Measurements from ENCODE around the gene MYO16.

The MYO16 gene

GRCh38 chr13:108632649-108633167, 3.3 kb downstream of the MYO16 start:
- CTCF ChIA-PET, result interaction anchor here (1.6 kb wide), 1 partner anchor 24 kb away, joined by 3 read pairs; no protein-coding TSS in a partner anchor
- Mint-ChIP-seq H3K27me3 (no peaks in the 10 kb centered on the region), H3K4me1 (no peaks in the 10 kb centered on the region), H3K9me3 (no peaks in the 10 kb centered on the region), H3K4me3 (no peak overlapping the region), H3K36me3 (no peaks in the 10 kb centered on the region), H3K27ac (no peak overlapping the region)
- no peak for DNase-seq

GRCh38 chr13:108638901-108639300, 9.5 kb downstream of the MYO16 start:
- Mint-ChIP-seq H3K9me3 (no peaks in the 10 kb centered on the region), H3K4me3 (no peak overlapping the region), H3K36me3 (no peaks in the 10 kb centered on the region), H3K27me3 (no peaks in the 10 kb centered on the region), H3K27ac (no peak overlapping the region), H3K4me1 (no peaks in the 10 kb centered on the region)
- no peak for DNase-seq
- CTCF ChIA-PET, result no interaction called here

- CTCF ChIA-PET, result no interaction called here
- Mint-ChIP-seq H3K27me3 (no peaks in the 10 kb centered on the region), H3K27ac (no peak overlapping the region), H3K4me1 (no peaks in the 10 kb centered on the region), H3K36me3 (no peaks in the 10 kb centered on the region), H3K4me3 (no peak overlapping the region), H3K9me3 (no peaks in the 10 kb centered on the region)
- no peak for DNase-seq
Observed at GRCh38 chr13:108643646-108644353, 14.4 kb downstream of the MYO16 start.

- no peaks in the 10 kb centered on the region for H3K4me1 Mint-ChIP-seq
- no peak overlapping the region for H3K4me3 Mint-ChIP-seq
- no peaks in the 10 kb centered on the region for H3K9me3 Mint-ChIP-seq
- CTCF ChIA-PET, result no interaction called here
- H3K36me3 Mint-ChIP-seq, result no peaks in the 10 kb centered on the region
- H3K27me3 Mint-ChIP-seq, result no peaks in the 10 kb centered on the region
- H3K27ac Mint-ChIP-seq, result no peak overlapping the region
- DNase-seq, result no peak
Observed at GRCh38 chr13:108645376-108645775, 16.0 kb downstream of the MYO16 start.

- H3K4me3 Mint-ChIP-seq, result no peak overlapping the region
- DNase-seq, result no peak
- CTCF ChIA-PET, result no interaction called here
Observed at GRCh38 chr13:108650271-108650670, 20.9 kb downstream of the MYO16 start.

GRCh38 chr13:108656742-108657141, 27.3 kb downstream of the MYO16 start:
- Mint-ChIP-seq H3K4me1 (no peaks in the 10 kb centered on the region), H3K27ac (no peak overlapping the region), H3K4me3 (no peak overlapping the region), H3K27me3 (no peaks in the 10 kb centered on the region), H3K36me3 (no peaks in the 10 kb centered on the region), H3K9me3 (no peaks in the 10 kb centered on the region)
- CTCF ChIA-PET, result no interaction called here
- DNase-seq, result no peak

More at GRCh38 chr13:108650271-108650670, 20.9 kb downstream of the MYO16 start:
- no peak overlapping the region for H3K27ac Mint-ChIP-seq
- H3K4me1 Mint-ChIP-seq, result no peaks in the 10 kb centered on the region
- no peaks in the 10 kb centered on the region for H3K36me3 Mint-ChIP-seq
- H3K9me3 Mint-ChIP-seq, result no peaks in the 10 kb centered on the region
- no peaks in the 10 kb centered on the region for H3K27me3 Mint-ChIP-seq

GRCh38 chr13:108657519-108657918, 28.1 kb downstream of the MYO16 start:
- Mint-ChIP-seq H3K9me3 (no peaks in the 10 kb centered on the region), H3K36me3 (no peaks in the 10 kb centered on the region), H3K27ac (no peak overlapping the region), H3K4me1 (no peaks in the 10 kb centered on the region), H3K27me3 (no peaks in the 10 kb centered on the region), H3K4me3 (no peak overlapping the region)
- CTCF ChIA-PET, result no interaction called here
- DNase-seq, result no peak

- Mint-ChIP-seq H3K4me1 (no peaks in the 10 kb centered on the region), H3K27me3 (no peaks in the 10 kb centered on the region), H3K9me3 (no peaks in the 10 kb centered on the region), H3K27ac (no peak overlapping the region), H3K4me3 (no peak overlapping the region), H3K36me3 (no peaks in the 10 kb centered on the region)
- CTCF ChIA-PET, result no interaction called here
- no peak for DNase-seq
Observed at GRCh38 chr13:108662528-108662927, 33.1 kb downstream of the MYO16 start.

- no peaks in the 10 kb centered on the region for H3K36me3 Mint-ChIP-seq
- no peaks in the 10 kb centered on the region for H3K27me3 Mint-ChIP-seq
- no peak overlapping the region for H3K4me3 Mint-ChIP-seq
Observed at GRCh38 chr13:108663710-108664109, 34.3 kb downstream of the MYO16 start.

GRCh38 chr13:108667205-108667604, 37.8 kb downstream of the MYO16 start:
- DNase-seq, result no peak
- Mint-ChIP-seq H3K36me3 (no peaks in the 10 kb centered on the region), H3K27me3 (no peaks in the 10 kb centered on the region), H3K9me3 (no peaks in the 10 kb centered on the region), H3K27ac (no peak overlapping the region), H3K4me3 (no peak overlapping the region), H3K4me1 (no peaks in the 10 kb centered on the region)
- CTCF ChIA-PET, result no interaction called here

More at GRCh38 chr13:108663710-108664109, 34.3 kb downstream of the MYO16 start:
- no peak for DNase-seq
- Mint-ChIP-seq H3K9me3 (no peaks in the 10 kb centered on the region), H3K4me1 (no peaks in the 10 kb centered on the region), H3K27ac (no peak overlapping the region)
- CTCF ChIA-PET, result no interaction called here

- DNase-seq, result no peak
- H3K4me3 Mint-ChIP-seq, result no peak overlapping the region
- no peaks in the 10 kb centered on the region for H3K36me3 Mint-ChIP-seq
- CTCF ChIA-PET, result no interaction called here
- H3K27ac Mint-ChIP-seq, result no peak overlapping the region
- no peaks in the 10 kb centered on the region for H3K27me3 Mint-ChIP-seq
- no peaks in the 10 kb centered on the region for H3K9me3 Mint-ChIP-seq
- no peaks in the 10 kb centered on the region for H3K4me1 Mint-ChIP-seq
Observed at GRCh38 chr13:108669381-108669780, 40.0 kb downstream of the MYO16 start.

- CTCF ChIA-PET, result no interaction called here
Observed at GRCh38 chr13:108674346-108674745, 44.9 kb downstream of the MYO16 start.

GRCh38 chr13:108674771-108675170, 45.4 kb downstream of the MYO16 start:
- Mint-ChIP-seq H3K36me3 (no peaks in the 10 kb centered on the region), H3K27me3 (peaks cover under 1% of the 10 kb centered on the region), H3K9me3 (no peaks in the 10 kb centered on the region), H3K4me1 (no peaks in the 10 kb centered on the region), H3K27ac (no peak overlapping the region), H3K4me3 (no peak overlapping the region)
- CTCF ChIA-PET, result no interaction called here
- no peak for DNase-seq

More at GRCh38 chr13:108674346-108674745, 44.9 kb downstream of the MYO16 start:
- no peaks in the 10 kb centered on the region for H3K27me3 Mint-ChIP-seq
- H3K4me3 Mint-ChIP-seq, result no peak overlapping the region
- no peaks in the 10 kb centered on the region for H3K9me3 Mint-ChIP-seq
- H3K4me1 Mint-ChIP-seq, result no peaks in the 10 kb centered on the region
- DNase-seq, result no peak
- no peak overlapping the region for H3K27ac Mint-ChIP-seq
- no peaks in the 10 kb centered on the region for H3K36me3 Mint-ChIP-seq

GRCh38 chr13:108676620-108677019, 47.2 kb downstream of the MYO16 start:
- H3K9me3 Mint-ChIP-seq, result no peaks in the 10 kb centered on the region
- H3K4me1 Mint-ChIP-seq, result no peaks in the 10 kb centered on the region
- DNase-seq, result no peak
- no peak overlapping the region for H3K27ac Mint-ChIP-seq
- H3K4me3 Mint-ChIP-seq, result no peak overlapping the region
- no peaks in the 10 kb centered on the region for H3K36me3 Mint-ChIP-seq
- CTCF ChIA-PET, result no interaction called here
- peaks cover 4% of the 10 kb centered on the region for H3K27me3 Mint-ChIP-seq

- no peak for DNase-seq
- CTCF ChIA-PET, result no interaction called here
Observed at GRCh38 chr13:108677806-108678205, 48.4 kb downstream of the MYO16 start.

More at GRCh38 chr13:108677806-108678205, 48.4 kb downstream of the MYO16 start:
- Mint-ChIP-seq H3K4me3 (no peak overlapping the region), H3K27me3 (peaks cover 4% of the 10 kb centered on the region), H3K9me3 (no peaks in the 10 kb centered on the region), H3K4me1 (no peaks in the 10 kb centered on the region), H3K36me3 (no peaks in the 10 kb centered on the region), H3K27ac (no peak overlapping the region)

Data from activated naive CD4-positive, alpha-beta T cell treated with anti-CD3 and anti-CD28 coated beads, Interleukin-2, amount 10 ng/mL, durations not matched to agents 7 days and 5 days (primary cell).